Stimulated activated CD4-positive, alpha-beta T cell treated with anti-CD3 and anti-CD28 coated beads, Interleukin-4, amount 100 ng/mL, for 1 hour (primary cell): ENCODE measurements around the gene FCSK.

Source experiments
- DNase-seq: peaks from one replicate; pipeline ENCODE4 v3.0.0-alpha.2; 2020

Gene FCSK

DNA sequence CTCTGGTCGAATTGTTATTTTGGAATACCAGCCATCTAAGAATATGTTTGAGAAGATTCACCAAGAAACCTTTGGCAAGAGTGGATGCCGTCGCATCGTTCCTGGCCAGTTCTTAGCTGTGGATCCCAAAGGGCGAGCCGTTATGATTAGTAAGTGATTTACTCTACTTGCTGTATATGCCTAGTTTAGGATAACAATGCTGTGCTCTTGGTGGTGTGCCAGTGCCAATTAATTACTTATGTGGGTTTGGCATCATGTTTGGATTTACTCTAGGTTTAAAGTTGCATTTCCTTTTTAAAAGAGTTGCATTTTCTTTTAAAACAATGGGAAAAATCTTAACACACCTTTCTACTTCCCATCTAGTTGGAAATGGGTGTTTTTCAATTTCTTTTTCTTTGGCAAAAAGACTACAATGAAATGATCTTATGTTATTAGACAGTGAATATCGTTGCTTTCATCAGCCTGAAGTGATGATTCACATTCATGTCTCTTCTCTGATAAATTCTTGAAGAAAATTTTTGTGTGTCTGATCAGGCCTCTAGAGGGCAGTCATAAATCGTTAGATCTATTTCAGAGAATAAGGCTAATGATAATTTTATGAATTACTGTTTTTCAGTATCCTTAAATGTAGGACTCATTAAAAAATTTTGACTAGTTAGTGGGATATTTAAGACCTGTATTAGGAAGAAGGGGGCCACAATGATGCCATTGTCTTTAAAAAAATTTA is 74.8 kb downstream of the FCSK start:
- no peak for DNase-seq
